KOPT-K1 (cell line): ENCODE measurements around the gene TULP3.

Experiments
- H3K27ac ChIP-seq: fragments of 200-600 bp; sonication (generic); 2 replicates; pipeline ENCODE4 v1.5.1; 2016; ENCODE audit warnings: antibody characterized with exemption, mild to moderate bottlenecking, low read depth, low read length; ENCODE audit not compliant: poor library complexity, severe bottlenecking
- H3K36me3 ChIP-seq: fragments of 200-600 bp; sonication (generic); 2 replicates; pipeline ENCODE4 v1.5.1; 2017; ENCODE audit warnings: antibody characterized with exemption, mild to moderate bottlenecking, low read length, moderate library complexity; ENCODE audit not compliant: insufficient read depth
- H3K9me3 ChIP-seq: fragments of 200-600 bp; sonication (generic); 2 replicates; pipeline ENCODE4 v1.5.1; 2017; ENCODE audit warnings: antibody characterized with exemption, low read length, mild to moderate bottlenecking; ENCODE audit not compliant: insufficient read depth, poor library complexity, severe bottlenecking

Gene TULP3

DNA sequence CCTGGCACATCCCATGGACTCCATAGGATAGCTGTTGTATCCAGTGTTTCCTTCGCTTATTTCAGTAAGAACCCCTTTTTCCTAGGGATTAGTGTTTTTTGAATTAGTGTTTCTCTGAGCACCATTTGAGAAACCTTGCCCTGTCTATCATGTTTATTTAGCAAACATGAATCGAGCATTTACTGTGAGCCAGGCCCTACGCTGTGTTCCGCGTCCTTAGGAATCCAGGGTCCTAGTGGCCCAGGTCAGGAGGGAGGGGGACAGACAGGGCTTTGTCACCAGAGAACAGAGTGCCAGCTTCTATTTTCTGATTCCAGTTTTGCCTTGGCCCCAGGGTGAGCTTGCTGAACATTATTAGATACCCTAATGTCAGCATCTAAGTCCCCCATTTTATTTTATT, 71.0 kb downstream of the TULP3 start:
- H3K36me3 ChIP-seq = no peaks in the 10 kb centered on the region
- no peak overlapping the region for H3K27ac ChIP-seq
- H3K9me3 ChIP-seq = no peaks in the 10 kb centered on the region

- Histone ChIP-seq H3K36me3 (no peaks in the 10 kb centered on the region), H3K27ac (no peak overlapping the region), H3K9me3 (no peaks in the 10 kb centered on the region)
Observed at GRCh38 chr12:2963154-2963759, 72.6 kb downstream of the TULP3 start.

DNA sequence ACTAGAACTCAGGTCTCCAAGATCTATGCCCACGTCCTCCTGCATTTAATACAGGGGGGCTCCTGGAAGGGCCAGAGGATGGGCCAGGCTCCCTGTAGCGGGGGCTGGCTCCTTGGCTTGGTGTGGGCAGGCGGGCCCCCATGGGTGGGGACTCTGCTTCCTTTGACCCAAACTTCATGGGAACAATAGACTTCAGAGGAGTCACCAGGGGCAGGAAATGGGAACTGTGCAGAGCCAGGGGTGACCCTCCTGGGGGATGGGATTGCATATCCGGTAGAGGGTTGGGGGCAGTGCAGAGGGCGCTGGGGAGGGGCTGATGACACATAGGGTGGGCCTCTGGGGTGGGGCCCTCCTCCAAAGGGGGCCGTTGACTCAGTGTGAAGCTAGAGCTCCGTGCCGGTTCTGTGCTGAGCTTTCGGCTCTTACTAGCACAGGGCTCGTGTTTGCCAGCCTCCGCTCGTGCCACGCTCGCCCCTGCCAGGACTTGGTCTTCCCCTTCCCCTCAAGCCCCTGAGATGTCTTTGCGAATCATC, 73.1 kb downstream of the TULP3 start:
- Histone ChIP-seq H3K27ac (no peak overlapping the region), H3K36me3 (no peaks in the 10 kb centered on the region), H3K9me3 (no peaks in the 10 kb centered on the region)

GRCh38 chr12:2967651-2968050, 77.0 kb downstream of the TULP3 start:
- Histone ChIP-seq H3K36me3 (no peaks in the 10 kb centered on the region), H3K9me3 (no peaks in the 10 kb centered on the region), H3K27ac (no peak overlapping the region)

DNA sequence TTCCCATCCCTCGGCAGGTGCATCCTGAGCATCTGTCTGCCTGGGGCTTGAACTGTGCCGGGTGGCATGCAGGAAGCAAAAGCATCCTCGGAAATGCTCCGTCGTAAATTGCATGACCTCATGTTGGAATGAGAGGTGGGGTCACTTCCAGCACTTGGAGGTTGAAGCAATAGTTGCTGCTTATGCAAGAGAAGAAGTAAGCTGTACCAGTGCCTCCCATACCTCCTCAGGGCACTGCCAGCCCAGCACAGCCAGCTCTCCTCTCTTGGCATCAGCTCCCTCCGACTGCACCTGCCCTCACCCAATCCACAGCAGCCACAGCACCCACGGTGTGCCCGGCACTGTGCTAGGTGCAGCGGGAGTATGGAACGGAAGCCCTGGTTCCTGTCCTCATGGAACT, 80.1 kb downstream of the TULP3 start:
- Histone ChIP-seq H3K9me3 (no peaks in the 10 kb centered on the region), H3K36me3 (no peaks in the 10 kb centered on the region), H3K27ac (no peak overlapping the region)

DNA sequence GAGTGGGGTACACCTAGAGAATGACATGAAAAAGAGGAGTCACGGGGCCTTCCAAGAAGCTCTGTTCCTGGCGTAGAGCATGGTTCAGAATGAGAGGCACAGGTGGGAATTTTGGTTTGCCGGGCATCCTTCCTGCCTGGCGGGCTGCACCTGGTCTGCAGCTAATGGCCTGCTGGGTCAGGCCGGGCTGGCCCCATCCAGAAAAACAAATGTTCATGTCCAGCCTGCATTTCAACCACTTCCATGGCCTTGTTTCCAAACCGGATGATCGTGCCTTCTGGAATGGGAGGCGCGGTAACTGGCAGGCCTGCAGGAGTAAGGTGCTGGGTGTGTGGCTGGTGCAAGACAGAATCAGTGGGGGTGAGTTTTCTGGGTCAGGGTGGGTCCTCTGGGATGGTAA, 82.9 kb downstream of the TULP3 start:
- H3K27ac ChIP-seq = no peak overlapping the region
- H3K9me3 ChIP-seq = no peaks in the 10 kb centered on the region
- H3K36me3 ChIP-seq = no peaks in the 10 kb centered on the region

GRCh38 chr12:2974560-2974971, 83.9 kb downstream of the TULP3 start:
- Histone ChIP-seq H3K27ac (no peak overlapping the region), H3K9me3 (no peaks in the 10 kb centered on the region), H3K36me3 (no peaks in the 10 kb centered on the region)

DNA sequence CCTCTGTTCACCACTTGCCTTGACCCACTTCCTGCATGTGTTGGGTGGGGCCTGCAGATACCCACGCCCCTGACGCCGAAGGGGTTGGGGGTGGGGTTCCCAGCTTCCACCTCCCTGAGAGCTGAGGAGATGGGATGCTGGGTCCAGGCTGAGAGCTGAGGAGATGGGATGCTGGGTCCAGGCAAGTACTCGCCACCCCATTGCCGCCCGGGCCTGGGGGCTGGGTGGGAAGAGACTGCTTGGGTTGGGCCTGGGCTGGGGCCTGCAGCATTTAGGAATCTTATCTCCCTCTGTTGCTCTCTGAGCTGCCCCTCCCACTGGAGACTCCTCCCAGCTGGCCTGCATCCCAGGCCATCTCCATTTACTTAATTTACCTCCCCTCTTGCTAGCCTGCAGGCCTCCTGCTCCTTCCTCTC, 85.9 kb downstream of the TULP3 start:
- Histone ChIP-seq H3K36me3 (no peaks in the 10 kb centered on the region), H3K27ac (no peak overlapping the region), H3K9me3 (no peaks in the 10 kb centered on the region)

GRCh38 chr12:2977776-2978175, 87.1 kb downstream of the TULP3 start:
- H3K9me3 ChIP-seq = no peaks in the 10 kb centered on the region
- no peaks in the 10 kb centered on the region for H3K36me3 ChIP-seq
- no peak overlapping the region for H3K27ac ChIP-seq

DNA sequence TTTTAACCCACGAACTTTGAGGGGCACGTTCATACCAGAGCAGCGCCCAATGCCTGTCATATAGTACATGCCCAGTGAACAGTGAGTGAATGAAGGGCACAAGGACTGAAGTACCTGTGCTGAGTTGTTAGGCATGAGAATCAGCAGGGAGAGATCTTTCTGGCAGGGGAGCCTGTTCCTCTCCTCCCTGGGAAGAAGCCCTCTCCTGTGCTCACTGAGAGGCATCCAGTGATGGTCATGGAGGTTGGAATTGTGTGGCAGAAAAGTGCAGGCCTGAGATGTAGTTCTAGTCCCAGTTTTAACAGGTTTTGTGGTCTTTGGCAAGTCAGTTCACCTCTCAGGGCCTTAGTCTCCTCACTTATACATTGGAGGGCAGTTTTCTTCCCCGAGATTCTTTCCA, 89.1 kb downstream of the TULP3 start:
- Histone ChIP-seq H3K9me3 (no peaks in the 10 kb centered on the region), H3K36me3 (no peaks in the 10 kb centered on the region), H3K27ac (no peak overlapping the region)

- no peaks in the 10 kb centered on the region for H3K36me3 ChIP-seq
- no peaks in the 10 kb centered on the region for H3K9me3 ChIP-seq
- no peak overlapping the region for H3K27ac ChIP-seq
Observed at GRCh38 chr12:2980630-2981029, 89.9 kb downstream of the TULP3 start.

GRCh38 chr12:2982361-2982760, 91.7 kb downstream of the TULP3 start:
- Histone ChIP-seq H3K9me3 (no peaks in the 10 kb centered on the region), H3K27ac (no peak overlapping the region), H3K36me3 (no peaks in the 10 kb centered on the region)

GRCh38 chr12:2984249-2984648, 93.6 kb downstream of the TULP3 start:
- no peaks in the 10 kb centered on the region for H3K36me3 ChIP-seq
- no peak overlapping the region for H3K27ac ChIP-seq
- H3K9me3 ChIP-seq = peaks cover under 1% of the 10 kb centered on the region

- Histone ChIP-seq H3K9me3 (peaks cover 5% of the 10 kb centered on the region), H3K36me3 (no peaks in the 10 kb centered on the region), H3K27ac (no peak overlapping the region)
Observed at GRCh38 chr12:2984698-2985097, 94.0 kb downstream of the TULP3 start.

DNA sequence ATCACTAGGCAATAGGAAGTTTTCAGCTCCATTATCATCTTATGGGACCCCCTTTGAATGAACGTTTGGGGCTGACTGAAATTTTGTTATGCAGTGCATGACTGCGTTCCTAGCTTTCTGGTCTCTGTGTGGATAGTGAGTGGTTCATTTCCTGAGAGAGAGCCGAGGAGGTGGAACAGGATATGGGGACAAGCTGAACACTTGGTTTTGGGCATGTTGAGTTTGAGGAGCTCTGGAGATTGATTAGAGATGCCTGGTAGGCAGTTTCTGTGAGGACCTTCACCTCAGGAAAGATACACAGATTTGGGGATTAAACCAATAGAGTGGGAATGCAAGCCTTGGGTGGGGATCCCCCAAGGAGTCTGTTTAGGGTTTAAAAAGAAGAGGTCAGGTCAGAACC, 96.2 kb downstream of the TULP3 start:
- H3K27ac ChIP-seq = no peak overlapping the region
- no peaks in the 10 kb centered on the region for H3K36me3 ChIP-seq
- H3K9me3 ChIP-seq = peaks cover 8% of the 10 kb centered on the region

DNA sequence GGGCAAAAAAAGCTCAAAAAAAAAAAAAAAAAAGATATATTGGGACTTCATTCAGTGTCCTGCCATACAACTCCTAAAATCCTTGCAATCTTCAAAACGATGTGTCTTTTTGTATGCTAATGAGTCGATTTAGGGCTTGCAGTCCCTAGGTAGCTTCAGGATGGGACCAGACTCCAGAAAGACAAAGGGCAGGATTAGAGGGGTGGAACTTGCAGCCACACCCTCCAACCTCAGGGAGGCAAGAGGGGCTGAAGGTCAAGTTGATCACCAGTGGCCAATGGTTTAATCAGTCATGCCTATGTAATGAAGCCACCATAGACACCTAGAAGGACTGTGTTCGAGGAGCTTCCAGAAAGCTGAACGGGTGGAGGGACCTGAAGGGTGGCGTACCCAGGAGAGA, 97.8 kb downstream of the TULP3 start:
- H3K36me3 ChIP-seq = no peaks in the 10 kb centered on the region
- peaks cover 8% of the 10 kb centered on the region for H3K9me3 ChIP-seq
- no peak overlapping the region for H3K27ac ChIP-seq
